Kidney epithelial cell (primary cell): Measurements from ENCODE around the gene RALGPS2. TPM values are rescaled to one million over a fixed set of nuclear protein-coding genes. Genes with fewer than 3 reads are reported as not detected.

Experiments used
- DNase-seq: peaks from one replicate; pipeline ENCODE4 v3.0.0-alpha.2; 2010; ENCODE audit warnings: low read depth
- H3K27me3 ChIP-seq: 2 replicates; pipeline ENCODE4 v1.6.0; 2011; ENCODE audit warnings: low read length; ENCODE audit not compliant: control insufficient read depth, insufficient read depth
- H3K36me3 ChIP-seq: 2 replicates; pipeline ENCODE4 v1.5.1; 2011; ENCODE audit warnings: low read length; ENCODE audit not compliant: control insufficient read depth, insufficient read depth
- H3K4me3 ChIP-seq: 2 replicates; pipeline ENCODE4 v1.5.1; 2011; ENCODE audit warnings: low read depth, mild to moderate bottlenecking, control low read depth, low read length
- total RNA-seq: library from RNA; depleted of rRNA; stranded (reverse); fragments of >200 nt; gene quantifications from 2 replicates; pipeline ENCODE4 v1.2.3, GENCODE V29; 2015
- TF ChIP-seq, protein P1 (sequence below): IDR thresholded peaks from 2 replicates; pipeline ENCODE4 v1.5.1; 2011; ENCODE audit warnings: mild to moderate bottlenecking, moderate library complexity, low read length, control low read depth, inconsistent platforms; ENCODE audit not compliant: insufficient read depth, poor library complexity, severe bottlenecking

Gene RALGPS2
- total RNA-seq, 1 donor from 2014 or later = 11.6 TPM

DNA sequence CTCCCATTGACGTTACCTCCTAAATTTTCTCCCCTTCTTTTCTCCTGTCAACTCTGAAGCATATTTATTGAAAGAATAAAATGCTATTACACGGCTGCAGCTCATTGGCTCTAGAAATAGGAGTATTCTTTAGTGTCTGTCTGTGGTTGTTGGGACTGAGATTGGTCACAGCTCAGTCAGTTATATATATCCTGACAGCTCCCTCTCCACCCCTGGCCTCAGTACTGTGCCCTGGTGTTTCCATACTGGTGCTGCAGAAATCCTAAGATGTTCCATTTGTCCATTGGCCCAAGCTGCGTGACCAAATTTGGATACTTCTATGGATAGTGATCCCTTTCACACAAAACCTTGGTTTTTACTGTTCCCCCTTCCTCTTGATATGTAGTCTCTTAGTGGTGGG lies 67.3 kb downstream of the RALGPS2 start:
- no peak for DNase-seq
- Histone ChIP-seq H3K27me3 (no peaks in the 10 kb centered on the region), H3K36me3 (no peaks in the 10 kb centered on the region), H3K4me3 (no peak overlapping the region)
- TF ChIP-seq, protein P1, sequence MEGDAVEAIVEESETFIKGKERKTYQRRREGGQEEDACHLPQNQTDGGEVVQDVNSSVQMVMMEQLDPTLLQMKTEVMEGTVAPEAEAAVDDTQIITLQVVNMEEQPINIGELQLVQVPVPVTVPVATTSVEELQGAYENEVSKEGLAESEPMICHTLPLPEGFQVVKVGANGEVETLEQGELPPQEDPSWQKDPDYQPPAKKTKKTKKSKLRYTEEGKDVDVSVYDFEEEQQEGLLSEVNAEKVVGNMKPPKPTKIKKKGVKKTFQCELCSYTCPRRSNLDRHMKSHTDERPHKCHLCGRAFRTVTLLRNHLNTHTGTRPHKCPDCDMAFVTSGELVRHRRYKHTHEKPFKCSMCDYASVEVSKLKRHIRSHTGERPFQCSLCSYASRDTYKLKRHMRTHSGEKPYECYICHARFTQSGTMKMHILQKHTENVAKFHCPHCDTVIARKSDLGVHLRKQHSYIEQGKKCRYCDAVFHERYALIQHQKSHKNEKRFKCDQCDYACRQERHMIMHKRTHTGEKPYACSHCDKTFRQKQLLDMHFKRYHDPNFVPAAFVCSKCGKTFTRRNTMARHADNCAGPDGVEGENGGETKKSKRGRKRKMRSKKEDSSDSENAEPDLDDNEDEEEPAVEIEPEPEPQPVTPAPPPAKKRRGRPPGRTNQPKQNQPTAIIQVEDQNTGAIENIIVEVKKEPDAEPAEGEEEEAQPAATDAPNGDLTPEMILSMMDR = no peak

DNA sequence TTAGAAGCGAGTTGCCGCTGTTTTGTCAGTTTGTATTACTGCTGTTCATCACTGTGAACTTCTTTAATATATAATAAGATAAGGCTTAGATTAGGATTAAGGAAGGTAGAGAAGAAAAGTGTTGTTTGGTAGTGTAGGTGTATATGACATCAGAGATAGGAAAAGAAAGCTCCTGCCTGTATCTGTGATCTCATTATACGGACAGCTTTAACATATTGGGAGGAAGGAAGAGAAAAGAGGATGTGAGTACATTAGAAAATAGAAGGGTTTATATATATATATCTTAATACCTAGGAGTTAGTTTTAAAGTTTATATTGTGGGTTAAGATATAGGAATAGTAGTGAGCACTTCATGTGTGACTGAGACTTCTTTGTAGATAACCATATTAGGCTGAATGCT lies 71.0 kb downstream of the RALGPS2 start:
- no peak for DNase-seq
- Histone ChIP-seq H3K4me3 (no peak overlapping the region), H3K36me3 (no peaks in the 10 kb centered on the region), H3K27me3 (no peaks in the 10 kb centered on the region)
- TF ChIP-seq, protein P1 = no peak

DNA sequence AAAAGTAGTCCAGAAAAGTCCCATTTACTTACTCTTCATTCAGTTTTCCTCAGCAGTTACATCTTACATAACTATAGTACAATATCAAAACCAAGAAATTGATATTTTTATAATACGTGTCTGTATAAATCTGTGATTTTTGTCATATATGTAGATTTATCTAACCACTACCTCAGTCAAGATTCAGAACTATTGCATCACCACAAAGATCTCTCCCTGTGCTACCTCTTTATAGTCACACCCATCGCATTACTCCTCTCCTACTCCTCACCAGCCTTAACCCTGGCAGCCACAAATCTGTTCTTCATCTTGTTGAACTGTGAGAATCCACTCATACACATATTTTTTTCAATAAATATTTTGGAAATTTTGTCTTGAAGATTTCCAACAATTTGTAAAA lies 72.5 kb downstream of the RALGPS2 start:
- no peaks in the 10 kb centered on the region for H3K36me3 ChIP-seq
- no peak overlapping the region for H3K4me3 ChIP-seq
- no peaks in the 10 kb centered on the region for H3K27me3 ChIP-seq
- no peak for DNase-seq
- TF ChIP-seq, protein P1 = no peak

DNA sequence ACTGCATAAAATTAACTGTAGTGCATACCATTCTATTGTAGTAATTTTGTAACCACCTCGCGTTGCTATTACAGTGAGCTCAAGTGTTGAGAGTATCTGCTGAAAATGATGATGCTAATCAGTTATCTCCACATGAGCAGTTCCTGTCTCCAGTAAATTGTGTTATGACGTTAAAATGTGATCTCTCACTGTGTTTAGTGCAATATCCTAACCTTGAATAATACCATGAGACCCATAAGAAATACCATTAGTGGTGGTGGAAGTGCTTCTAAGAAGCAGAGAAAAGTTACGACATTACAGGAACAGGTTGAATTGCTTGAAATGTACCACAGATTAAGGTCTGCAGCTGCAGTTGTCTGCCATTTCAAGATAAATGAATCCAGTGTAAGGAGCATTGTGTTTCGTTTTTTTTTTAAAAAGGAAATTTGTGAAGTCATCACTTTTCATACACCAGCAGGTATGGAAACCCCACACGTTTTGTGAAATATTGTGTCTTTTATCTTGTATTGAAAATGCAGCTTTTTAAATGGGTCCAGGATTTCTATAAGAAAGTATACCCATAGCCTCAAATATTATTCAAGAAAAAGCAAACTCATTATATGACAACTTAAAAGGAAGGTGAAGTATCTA lies 73.3 kb downstream of the RALGPS2 start:
- Histone ChIP-seq H3K36me3 (no peaks in the 10 kb centered on the region), H3K4me3 (no peak overlapping the region), H3K27me3 (no peaks in the 10 kb centered on the region)
- DNase-seq = no peak
- TF ChIP-seq, protein P1 = no peak

DNA sequence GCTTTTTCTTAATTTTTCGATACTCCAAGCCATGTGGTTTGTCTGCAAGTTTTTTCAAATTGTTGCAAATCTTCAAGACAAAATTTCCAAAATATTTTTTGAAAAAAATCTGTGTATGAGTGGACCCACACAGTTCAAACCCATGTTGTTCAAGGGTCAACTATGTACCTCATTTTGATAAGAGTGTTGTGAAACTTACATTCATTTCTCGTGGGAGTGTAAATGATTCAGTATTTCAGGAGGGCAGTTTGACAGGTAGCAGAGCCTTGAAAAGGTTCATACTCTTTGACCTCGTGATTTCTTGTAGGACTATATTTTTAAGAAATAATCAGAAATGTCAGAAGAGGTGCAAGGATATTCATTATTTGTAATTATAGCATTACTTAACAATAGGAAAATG lies 77.8 kb downstream of the RALGPS2 start:
- TF ChIP-seq, protein P1 = no peak
- DNase-seq = no peak
- Histone ChIP-seq H3K27me3 (no peaks in the 10 kb centered on the region), H3K4me3 (no peak overlapping the region), H3K36me3 (no peaks in the 10 kb centered on the region)

DNA sequence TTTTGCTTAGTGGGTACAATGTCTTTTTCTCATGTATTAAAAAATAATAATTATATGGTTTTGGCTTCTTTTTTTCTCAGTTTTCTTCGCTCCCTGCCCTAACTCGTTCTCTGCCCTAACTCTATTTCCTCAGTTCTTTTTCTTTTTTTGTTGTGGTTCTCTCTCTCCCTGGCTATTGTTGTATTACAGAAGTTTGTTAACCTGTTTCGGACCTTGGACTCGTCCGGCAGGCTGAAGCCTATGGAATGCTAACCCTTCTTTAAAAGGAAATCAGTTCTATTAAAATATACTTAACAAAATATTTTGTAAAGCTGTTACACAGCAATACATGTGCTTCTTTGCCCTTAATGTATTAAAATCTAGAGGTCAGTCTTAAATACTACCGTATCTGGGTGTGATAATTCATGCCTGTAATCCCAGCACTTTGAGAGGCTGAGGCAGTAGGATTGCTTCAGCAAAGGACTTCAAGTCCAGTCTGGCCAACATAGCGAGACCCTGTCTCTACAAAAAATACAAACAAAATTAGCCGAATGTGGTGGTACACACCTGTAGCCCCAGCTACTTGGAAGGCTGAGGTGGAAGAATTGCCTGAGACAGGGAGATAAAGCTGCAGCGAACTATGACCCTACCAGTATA lies 81.7 kb downstream of the RALGPS2 start:
- no peak for DNase-seq
- TF ChIP-seq, protein P1 = no peak
- no peaks in the 10 kb centered on the region for H3K27me3 ChIP-seq
- H3K36me3 ChIP-seq = no peaks in the 10 kb centered on the region
- H3K4me3 ChIP-seq = no peak overlapping the region
